Liver (tissue), 9 donors: Measurements from ENCODE around the gene MOK. TPM values are rescaled to one million over a fixed set of nuclear protein-coding genes. Genes with fewer than 3 reads are reported as not detected.

Source experiments
- DNase-seq: peaks from one replicate; pipeline ENCODE4 v3.0.0-alpha.2; 2017; ENCODE audit warnings: low spot score
- H3K27ac ChIP-seq, 2 donors: one replicate each; pipeline ENCODE4 v1.7.0; 2013; ENCODE audit warnings: inconsistent platforms in 2 of 2, low read length in 2 of 2, control low read depth in 1 of 2, low read depth in 1 of 2, mild to moderate bottlenecking in 1 of 2
- H3K27me3 ChIP-seq, 4 donors: one replicate each; pipeline versions ENCODE4 v1.6.1 to v1.7.0; 2013; ENCODE audit warnings: low read length in 3 of 4, inconsistent platforms in 1 of 4, mild to moderate bottlenecking in 1 of 4, moderate library complexity in 1 of 4; ENCODE audit not compliant: control insufficient read depth in 4 of 4, insufficient read depth in 4 of 4
- H3K36me3 ChIP-seq, 4 donors: one replicate each; pipeline versions ENCODE4 v1.6.1 to v1.7.0; 2013; ENCODE audit warnings: low read length in 3 of 4, mild to moderate bottlenecking in 3 of 4, low read depth in 1 of 4, moderate library complexity in 1 of 4; ENCODE audit not compliant: control insufficient read depth in 4 of 4, insufficient read depth in 3 of 4
- H3K4me1 ChIP-seq, 4 donors: one replicate each; pipeline versions ENCODE4 v1.6.1 to v1.7.0; 2013; ENCODE audit warnings: low read length in 3 of 4, mild to moderate bottlenecking in 3 of 4, moderate library complexity in 1 of 4; ENCODE audit not compliant: control insufficient read depth in 4 of 4, insufficient read depth in 4 of 4
- H3K4me3 ChIP-seq, 3 donors: one replicate each; pipeline versions ENCODE4 v1.6.1 to v1.7.0; 2013; ENCODE audit warnings: low read length in 3 of 3, control low read depth in 1 of 3, low read depth in 1 of 3, mild to moderate bottlenecking in 1 of 3
- H3K9ac ChIP-seq, 2 donors: one replicate each; pipeline ENCODE4 v1.7.0; 2013; ENCODE audit warnings: low read length in 2 of 2, mild to moderate bottlenecking in 2 of 2, moderate library complexity in 2 of 2, control low read depth in 1 of 2, low read depth in 1 of 2
- H3K9me3 ChIP-seq, 4 donors: one replicate each; pipeline versions ENCODE4 v1.6.1 to v1.7.0; 2013; ENCODE audit warnings: low read length in 3 of 4; ENCODE audit not compliant: control insufficient read depth in 4 of 4
- ATF3 ChIP-seq: IDR thresholded peaks from 2 replicates; pipeline ENCODE4 v1.6.1; 2016; ENCODE audit warnings: antibody characterized with exemption
- EGR1 ChIP-seq, 2 donors: IDR thresholded peaks; 2 replicates each; pipeline ENCODE4 v1.6.1; 2016 to 2018; ENCODE audit warnings: antibody characterized with exemption in 2 of 2, low read depth in 2 of 2
- FOXA1 ChIP-seq: IDR thresholded peaks from 2 replicates; pipeline ENCODE4 v1.6.1; 2016; ENCODE audit warnings: antibody characterized with exemption
- FOXA2 ChIP-seq: IDR thresholded peaks from 2 replicates; pipeline ENCODE4 v1.6.1; 2016; ENCODE audit warnings: antibody characterized with exemption
- GABPA ChIP-seq, 2 donors: IDR thresholded peaks in 1 of 2; conservative IDR thresholded peaks in 1 of 2; 2 replicates each; pipeline ENCODE4 v1.6.1; 2016; ENCODE audit warnings: antibody characterized with exemption in 2 of 2, mild to moderate bottlenecking in 1 of 2, moderate library complexity in 1 of 2
- HNF4A ChIP-seq, 2 donors: conservative IDR thresholded peaks; 2 replicates each; pipeline ENCODE4 v1.6.1; 2016; ENCODE audit warnings: antibody characterized with exemption in 2 of 2, mild to moderate bottlenecking in 2 of 2
- HNF4G ChIP-seq: IDR thresholded peaks from 2 replicates; pipeline ENCODE4 v1.6.1; 2016; ENCODE audit warnings: antibody characterized with exemption
- JUND ChIP-seq, 2 donors: IDR thresholded peaks; 2 replicates each; pipeline ENCODE4 v1.6.1; 2016; ENCODE audit warnings: antibody characterized with exemption in 2 of 2
- MAX ChIP-seq: IDR thresholded peaks from 2 replicates; pipeline ENCODE4 v1.6.1; 2016; ENCODE audit warnings: antibody characterized with exemption
- NR2F2 ChIP-seq: IDR thresholded peaks from 2 replicates; pipeline ENCODE4 v1.6.1; 2016; ENCODE audit warnings: antibody characterized with exemption
- RAD21 ChIP-seq, 2 donors: IDR thresholded peaks; 2 replicates each; pipeline ENCODE4 v1.6.1; 2016; ENCODE audit warnings: antibody characterized with exemption in 2 of 2, mild to moderate bottlenecking in 2 of 2
- RXRA ChIP-seq, 2 donors: IDR thresholded peaks; 2 replicates each; pipeline ENCODE4 v1.6.1; 2017 to 2018; ENCODE audit warnings: antibody characterized with exemption in 2 of 2, mild to moderate bottlenecking in 1 of 2
- SP1 ChIP-seq: IDR thresholded peaks from 2 replicates; pipeline ENCODE4 v1.6.1; 2018; ENCODE audit warnings: antibody characterized with exemption, mild to moderate bottlenecking
- YY1 ChIP-seq: IDR thresholded peaks from 2 replicates; pipeline ENCODE4 v1.6.1; 2016; ENCODE audit warnings: antibody characterized with exemption, mild to moderate bottlenecking
- WGBS: extraction: QIAGEN DNeasy Blood & Tissue Kit; methylation state at CpG from one replicate; pipeline ENCODE4 v1.1.7; 2013; 5-methylcytosine and 5-hydroxymethylcytosine counted together
- polyA plus RNA-seq, 2 donors: library from polyadenylated mRNA; stranded (reverse) in 1 of 2; unstranded in 1 of 2; fragments of 200-250 nt in 1 of 2; fragments of >200 nt in 1 of 2; fragmentation: Nextera tagmentation in 1 of 2; extraction: Ambion mirVana in 1 of 2; gene quantifications; one replicate each; pipeline versions ENCODE4 v1.2.1 to v1.2.3, GENCODE V29; 2013 to 2015
- total RNA-seq, 2 donors: library from RNA; depleted of rRNA; stranded (reverse); fragments of >200 nt; gene quantifications; one replicate each; pipeline ENCODE4 v1.2.3, GENCODE V29; 2014
- TF ChIP-seq, protein P1 (sequence below): IDR thresholded peaks from 2 replicates; pipeline ENCODE4 v1.6.1; 2016; ENCODE audit warnings: antibody characterized with exemption
- TF ChIP-seq, protein P2 (sequence below): IDR thresholded peaks from 2 replicates; pipeline ENCODE4 v1.6.1; 2016; ENCODE audit warnings: antibody characterized with exemption, mild to moderate bottlenecking
- donor health status: healthy.
- donor health status: healthy.
- donor health status: healthy.
- donor health status: healthy.
- donor health status: healthy.

Gene MOK
- total RNA-seq (1 to 10 TPM; 2.4 to 6.4 TPM), polyA plus RNA-seq (1 to 10 TPM; 2.8 to 2.9 TPM)

GRCh38 chr14:102304611-102305506 lies at the start of gene MOK:
MOK (minus strand) TSS chr14:102305164; CDS start chr14:102304968, 196 bp downstream.
- H3K9me3 ChIP-seq, result no peaks in the 10 kb centered on the region
- H3K27me3 ChIP-seq, result no peaks in the 10 kb centered on the region
- no peaks in the 10 kb centered on the region for H3K36me3 ChIP-seq
- H3K9ac ChIP-seq, result peak within 1 kb of the TSS; percentile 53 to 58
- peaks cover 0 to 6% (median 4%) of the 10 kb centered on the region in 4 donors for H3K4me1 ChIP-seq
- TF ChIP-seq NR2F2 (peak; percentile 73), RXRA (IDR thresholded peaks at IDR 0.05) (peak; percentile 37 to 43), HNF4A (conservative IDR thresholded peaks at IDR 0.05) (peak; percentile 76 to 82), HNF4G (peak; percentile 21), JUND (IDR thresholded peaks at IDR 0.05) (no peak), MAX (no peak), SP1 (peak; percentile 90), FOXA1 (peak; percentile 58), RAD21 (IDR thresholded peaks at IDR 0.05) (peak in 1 of 2 donors; percentile 28), FOXA2 (peak; percentile 49), GABPA (IDR thresholded peaks at IDR 0.05 in 1 of 2, conservative IDR thresholded peaks at IDR 0.05 in 1 of 2) (no peak), YY1 (peak; percentile 97), EGR1 (IDR thresholded peaks at IDR 0.05; ENCODE audit: low read depth in 2 of 2) (no peak), ATF3 (no peak)
- TF ChIP-seq, protein P1, sequence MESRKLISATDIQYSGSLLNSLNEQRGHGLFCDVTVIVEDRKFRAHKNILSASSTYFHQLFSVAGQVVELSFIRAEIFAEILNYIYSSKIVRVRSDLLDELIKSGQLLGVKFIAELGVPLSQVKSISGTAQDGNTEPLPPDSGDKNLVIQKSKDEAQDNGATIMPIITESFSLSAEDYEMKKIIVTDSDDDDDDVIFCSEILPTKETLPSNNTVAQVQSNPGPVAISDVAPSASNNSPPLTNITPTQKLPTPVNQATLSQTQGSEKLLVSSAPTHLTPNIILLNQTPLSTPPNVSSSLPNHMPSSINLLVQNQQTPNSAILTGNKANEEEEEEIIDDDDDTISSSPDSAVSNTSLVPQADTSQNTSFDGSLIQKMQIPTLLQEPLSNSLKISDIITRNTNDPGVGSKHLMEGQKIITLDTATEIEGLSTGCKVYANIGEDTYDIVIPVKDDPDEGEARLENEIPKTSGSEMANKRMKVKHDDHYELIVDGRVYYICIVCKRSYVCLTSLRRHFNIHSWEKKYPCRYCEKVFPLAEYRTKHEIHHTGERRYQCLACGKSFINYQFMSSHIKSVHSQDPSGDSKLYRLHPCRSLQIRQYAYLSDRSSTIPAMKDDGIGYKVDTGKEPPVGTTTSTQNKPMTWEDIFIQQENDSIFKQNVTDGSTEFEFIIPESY, result no peak
- TF ChIP-seq, protein P2, sequence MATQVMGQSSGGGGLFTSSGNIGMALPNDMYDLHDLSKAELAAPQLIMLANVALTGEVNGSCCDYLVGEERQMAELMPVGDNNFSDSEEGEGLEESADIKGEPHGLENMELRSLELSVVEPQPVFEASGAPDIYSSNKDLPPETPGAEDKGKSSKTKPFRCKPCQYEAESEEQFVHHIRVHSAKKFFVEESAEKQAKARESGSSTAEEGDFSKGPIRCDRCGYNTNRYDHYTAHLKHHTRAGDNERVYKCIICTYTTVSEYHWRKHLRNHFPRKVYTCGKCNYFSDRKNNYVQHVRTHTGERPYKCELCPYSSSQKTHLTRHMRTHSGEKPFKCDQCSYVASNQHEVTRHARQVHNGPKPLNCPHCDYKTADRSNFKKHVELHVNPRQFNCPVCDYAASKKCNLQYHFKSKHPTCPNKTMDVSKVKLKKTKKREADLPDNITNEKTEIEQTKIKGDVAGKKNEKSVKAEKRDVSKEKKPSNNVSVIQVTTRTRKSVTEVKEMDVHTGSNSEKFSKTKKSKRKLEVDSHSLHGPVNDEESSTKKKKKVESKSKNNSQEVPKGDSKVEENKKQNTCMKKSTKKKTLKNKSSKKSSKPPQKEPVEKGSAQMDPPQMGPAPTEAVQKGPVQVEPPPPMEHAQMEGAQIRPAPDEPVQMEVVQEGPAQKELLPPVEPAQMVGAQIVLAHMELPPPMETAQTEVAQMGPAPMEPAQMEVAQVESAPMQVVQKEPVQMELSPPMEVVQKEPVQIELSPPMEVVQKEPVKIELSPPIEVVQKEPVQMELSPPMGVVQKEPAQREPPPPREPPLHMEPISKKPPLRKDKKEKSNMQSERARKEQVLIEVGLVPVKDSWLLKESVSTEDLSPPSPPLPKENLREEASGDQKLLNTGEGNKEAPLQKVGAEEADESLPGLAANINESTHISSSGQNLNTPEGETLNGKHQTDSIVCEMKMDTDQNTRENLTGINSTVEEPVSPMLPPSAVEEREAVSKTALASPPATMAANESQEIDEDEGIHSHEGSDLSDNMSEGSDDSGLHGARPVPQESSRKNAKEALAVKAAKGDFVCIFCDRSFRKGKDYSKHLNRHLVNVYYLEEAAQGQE, result peak; percentile 47
- H3K4me3 ChIP-seq, result peak within 1 kb of the TSS; percentile 70 to 100 (median 100)
- WGBS, result under 1% methylated on average over 53 of the region's 53 CpGs
- H3K27ac ChIP-seq, result peak within 1 kb of the TSS; percentile 47 to 69
- DNase-seq, result peak; percentile 98

- no peak for DNase-seq
- peaks cover 16 to 69% (median 50%) of the 10 kb centered on the region in 4 donors for H3K36me3 ChIP-seq
Measured at GRCh38 chr14:102353126-102353619, 48.2 kb upstream of the MOK start.

More at GRCh38 chr14:102353126-102353619, 48.2 kb upstream of the MOK start:
- no peaks in the 10 kb centered on the region for H3K4me1 ChIP-seq
- no peaks in the 10 kb centered on the region for H3K27me3 ChIP-seq
- H3K4me3 ChIP-seq, result no peak overlapping the region
- no peak overlapping the region for H3K9ac ChIP-seq
- TF ChIP-seq EGR1 (IDR thresholded peaks at IDR 0.05; ENCODE audit: low read depth in 2 of 2) (no peak), JUND (IDR thresholded peaks at IDR 0.05) (no peak)
- H3K9me3 ChIP-seq, result no peaks in the 10 kb centered on the region
- no peak overlapping the region for H3K27ac ChIP-seq
- 82% methylated on average over 8 of the region's 8 CpGs for WGBS
